ENCODE measurements around the gene ZNF335. TPM values are rescaled to one million over a fixed set of nuclear protein-coding genes. Genes with fewer than 3 reads are reported as not detected.

The ZNF335 gene
- total RNA-seq: 14.9 and 16.0 TPM in 2 replicates

GRCh38 chr20:45971675-45972499, at the start of gene ZNF335:
TSS of gene ZNF335 (minus strand) at chr20:45972203. CDS start at chr20:45971410, 793 bp downstream.
- DNase-seq (ENCODE audit: low read depth): peak; percentile 72
- H3K4me3 ChIP-seq (ENCODE audit: low read depth, low read length): peak within 1 kb of the TSS; percentile 84
- peak; percentile 33 for TF ChIP-seq CTCF (conservative IDR thresholded peaks at IDR 0.05; ENCODE audit: low read depth, low read length)

GRCh38 chr20:46020555-46020954, 48.6 kb upstream of the ZNF335 start:
- TF ChIP-seq CTCF (conservative IDR thresholded peaks at IDR 0.05; ENCODE audit: low read depth, low read length): no peak
- no peak for DNase-seq (ENCODE audit: low read depth)
- H3K4me3 ChIP-seq (ENCODE audit: low read depth, low read length): no peak overlapping the region

GRCh38 chr20:46018611-46019010, 46.6 kb upstream of the ZNF335 start:
- TF ChIP-seq CTCF (conservative IDR thresholded peaks at IDR 0.05; ENCODE audit: low read depth, low read length): no peak
- DNase-seq (ENCODE audit: low read depth): no peak
- no peak overlapping the region for H3K4me3 ChIP-seq (ENCODE audit: low read depth, low read length)

- DNase-seq (ENCODE audit: low read depth): no peak
- H3K4me3 ChIP-seq (ENCODE audit: low read depth, low read length): no peak overlapping the region
- TF ChIP-seq CTCF (conservative IDR thresholded peaks at IDR 0.05; ENCODE audit: low read depth, low read length): no peak
Observed at GRCh38 chr20:46018112-46018511, 46.1 kb upstream of the ZNF335 start.

GRCh38 chr20:46017272-46017671, 45.3 kb upstream of the ZNF335 start:
- no peak for DNase-seq (ENCODE audit: low read depth)
- no peak overlapping the region for H3K4me3 ChIP-seq (ENCODE audit: low read depth, low read length)
- TF ChIP-seq CTCF (conservative IDR thresholded peaks at IDR 0.05; ENCODE audit: low read depth, low read length): no peak

GRCh38 chr20:46014517-46015396, 42.8 kb upstream of the ZNF335 start:
- no peak for TF ChIP-seq CTCF (conservative IDR thresholded peaks at IDR 0.05; ENCODE audit: low read depth, low read length)
- no peak for DNase-seq (ENCODE audit: low read depth)
- H3K4me3 ChIP-seq (ENCODE audit: low read depth, low read length): no peak overlapping the region
